Left cardiac atrium (tissue), 4 donors: ENCODE data around the gene GNB4. TPM values are rescaled to one million over a fixed set of nuclear protein-coding genes. Genes with fewer than 3 reads are reported as not detected.

Experiments
- ATAC-seq, 2 donors: fragments of 200-7000 bp; cut with Tn5 transposase; one replicate each; pipeline ENCODE4 v1.9.1; 2020; ENCODE audit warnings: mild to moderate bottlenecking in 2 of 2, moderate library complexity in 2 of 2
- DNase-seq: peaks from one replicate; pipeline ENCODE4 v3.0.0-alpha.2; 2020
- intact Hi-C, 2 donors: fragments of 100-400 bp; cut with DNase I; formaldehyde crosslinking; loops; one replicate each; pipeline versions ENCODE4 v1.14.1 to v1.15.1; 2022 to 2023
- total RNA-seq, 2 donors: library from RNA; stranded (reverse); fragmentation: NEBNext Ultra II Directional; extraction: Animal tissue kit (Norgen Biotek cat#: 25700); gene quantifications; one replicate each; pipeline ENCODE4 v1.2.1, GENCODE V29; 2021
- donor health status: DM: no; HTN: yes; CAD: no.
- donor health status: DM: no; HTN: yes; CAD: no; lungs with severe emphysema.
- donor health status: DM: yes; HTN: yes; CAD: no.
- donor health status: Dilated cardiomyopathy.

GNB4 gene
- total RNA-seq, 2 donors from 2014 or later = 17.0 to 41.2 TPM

- intact Hi-C loops = no loop called here
- ATAC-seq = no peak
- DNase-seq = no peak
Measured at GRCh38 chr3:179447251-179447650, 4.0 kb downstream of the GNB4 start.

- DNase-seq = no peak
- intact Hi-C loops = no loop called here
Measured at GRCh38 chr3:179446501-179446900, 4.8 kb downstream of the GNB4 start.

GRCh38 chr3:179438841-179439240 lies 12.4 kb downstream of the GNB4 start:
- no peak for ATAC-seq
- no peak for DNase-seq
- intact Hi-C loops = no loop called here

More at GRCh38 chr3:179446501-179446900, 4.8 kb downstream of the GNB4 start:
- no peak for ATAC-seq

GRCh38 chr3:179436517-179436916 lies 14.8 kb downstream of the GNB4 start:
- intact Hi-C loops = no loop called here
- ATAC-seq (no peak), DNase-seq (no peak)

- DNase-seq (no peak), ATAC-seq (no peak)
- intact Hi-C loops = no loop called here
Measured at GRCh38 chr3:179432451-179432850, 18.8 kb downstream of the GNB4 start.

GRCh38 chr3:179432021-179432420 lies 19.2 kb downstream of the GNB4 start:
- DNase-seq (no peak), ATAC-seq (peak; percentile 23 to 51)
- intact Hi-C loops = no loop called here

- intact Hi-C loops = no loop called here
- ATAC-seq = no peak
Measured at GRCh38 chr3:179430277-179430870, 20.9 kb downstream of the GNB4 start.

GRCh38 chr3:179428876-179429548 lies 22.3 kb downstream of the GNB4 start:
- intact Hi-C loops = no loop called here
- ATAC-seq (no peak), DNase-seq (no peak)

More at GRCh38 chr3:179430277-179430870, 20.9 kb downstream of the GNB4 start:
- DNase-seq = no peak

GRCh38 chr3:179425075-179425474 lies 26.2 kb downstream of the GNB4 start:
- DNase-seq (no peak), ATAC-seq (no peak)
- intact Hi-C loops = no loop called here

GRCh38 chr3:179421500-179421899 lies 29.8 kb downstream of the GNB4 start:
- peak; percentile 33 for DNase-seq
- intact Hi-C loops = loop anchor here in 1 of 2 donors (2.0 kb wide), 1 partner anchor 137 kb away; no protein-coding TSS in a partner anchor
- ATAC-seq = peak; percentile 58 to 82

GRCh38 chr3:179418610-179419009 lies 32.7 kb downstream of the GNB4 start:
- ATAC-seq (no peak), DNase-seq (no peak)
- intact Hi-C loops = loop anchor here in 1 of 2 donors (5.0 kb wide), 1 partner anchor 144 kb away; the partner anchor contains the start of gene ACTL6A

GRCh38 chr3:179416681-179417080 lies 34.6 kb downstream of the GNB4 start:
- no peak for ATAC-seq
- no peak for DNase-seq
- intact Hi-C loops = loop anchor here in 1 of 2 donors (5.0 kb wide), 1 partner anchor 146 kb away; the partner anchor contains the start of gene ACTL6A

- intact Hi-C loops = loop anchor here in 1 of 2 donors (5.0 kb wide), 1 partner anchor 147 kb away; the partner anchor contains the start of gene ACTL6A
- no peak for DNase-seq
- peak in 1 of 2 donors; percentile 89 for ATAC-seq
Measured at GRCh38 chr3:179415377-179415776, 35.9 kb downstream of the GNB4 start.

- DNase-seq = no peak
- peak in 1 of 2 donors; percentile 47 for ATAC-seq
Measured at GRCh38 chr3:179414804-179415203, 36.5 kb downstream of the GNB4 start.

GRCh38 chr3:179410999-179411398 lies 40.3 kb downstream of the GNB4 start:
- ATAC-seq (no peak), DNase-seq (no peak)
- intact Hi-C loops = no loop called here

More at GRCh38 chr3:179414804-179415203, 36.5 kb downstream of the GNB4 start:
- intact Hi-C loops = loop anchor here in 1 of 2 donors (5.0 kb wide), 1 partner anchor 147 kb away; the partner anchor contains the start of gene ACTL6A

- DNase-seq = no peak
- intact Hi-C loops = no loop called here
- ATAC-seq = no peak
Measured at GRCh38 chr3:179410331-179410730, 40.9 kb downstream of the GNB4 start.

- ATAC-seq (no peak), DNase-seq (no peak)
- intact Hi-C loops = no loop called here
Measured at GRCh38 chr3:179404307-179404706, 47.0 kb downstream of the GNB4 start.

GRCh38 chr3:179402963-179403362 lies 48.3 kb downstream of the GNB4 start:
- ATAC-seq (no peak), DNase-seq (no peak)
- intact Hi-C loops = no loop called here

GRCh38 chr3:179401561-179401960 lies 49.7 kb downstream of the GNB4 start:
- no peak for ATAC-seq
- DNase-seq = no peak
- intact Hi-C loops = no loop called here

GRCh38 chr3:179398574-179399231 lies 52.6 kb downstream of the GNB4 start:
- no peak for DNase-seq
- no peak for ATAC-seq
- intact Hi-C loops = no loop called here
